Neural cell (in vitro differentiated cells): Measurements from ENCODE around the gene ITGA11. TPM values are rescaled to one million over a fixed set of nuclear protein-coding genes. Genes with fewer than 3 reads are reported as not detected.

Experiments used
- H2AFZ ChIP-seq: fragments of 200-600, 300-800 bp; sonication (generic), shearing (Covaris generic); 2 replicates; pipeline ENCODE4 v1.6.0; 2014; ENCODE audit warnings: low read depth, mild to moderate bottlenecking, antibody characterized with exemption, low read length, moderate library complexity
- H3F3A ChIP-seq: fragments of 200-600 bp; shearing (Covaris generic); 2 replicates; pipeline ENCODE4 v1.6.1; 2016; ENCODE audit warnings: mild to moderate bottlenecking, moderate library complexity, mixed read lengths, antibody characterized with exemption, low read length; ENCODE audit not compliant: insufficient read depth, poor library complexity, severe bottlenecking
- H3K27ac ChIP-seq: fragments of 200-600, 300-800 bp; sonication (generic), shearing (Covaris generic); 2 replicates; pipeline ENCODE4 v1.5.1; 2014; ENCODE audit warnings: mild to moderate bottlenecking, low read length, moderate library complexity
- H3K27me3 ChIP-seq: fragments of 300-800, 200-600 bp; sonication (generic), shearing (Covaris generic); 2 replicates; pipeline ENCODE4 v1.6.0; 2014; ENCODE audit warnings: mild to moderate bottlenecking, low read depth, low read length, moderate library complexity; ENCODE audit not compliant: insufficient read depth
- H3K36me3 ChIP-seq: fragments of 300-800, 200-600 bp; sonication (generic), shearing (Covaris generic); 2 replicates; pipeline ENCODE4 v1.5.1; 2014; ENCODE audit warnings: mild to moderate bottlenecking, antibody characterized with exemption, low read length, moderate library complexity; ENCODE audit not compliant: insufficient read depth
- H3K4me2 ChIP-seq: fragments of 300-800, 200-600 bp; sonication (generic), shearing (Covaris generic); 2 replicates; pipeline ENCODE4 v1.6.0; 2014; ENCODE audit warnings: mild to moderate bottlenecking, low read length
- H3K4me3 ChIP-seq: fragments of 300-800, 200-600 bp; sonication (generic), shearing (Covaris generic); 2 replicates; pipeline ENCODE4 v1.5.1; 2014; ENCODE audit warnings: mild to moderate bottlenecking, low read length, moderate library complexity
- H3K79me2 ChIP-seq: fragments of 200-600 bp; shearing (Covaris generic); replicated peaks from 2 replicates; pipeline ENCODE4 v1.6.0; 2014; ENCODE audit warnings: mild to moderate bottlenecking, low read length, moderate library complexity; ENCODE audit not compliant: insufficient read depth
- H3K9ac ChIP-seq: fragments of 300-800, 200-600 bp; sonication (generic), shearing (Covaris generic); 2 replicates; pipeline ENCODE4 v1.6.1; 2016; ENCODE audit warnings: mild to moderate bottlenecking, low read length, mixed read lengths
- H3K9me2 ChIP-seq: fragments of 200-600 bp; shearing (Covaris generic); 2 replicates; pipeline ENCODE4 v1.6.1; 2016; ENCODE audit warnings: mild to moderate bottlenecking, low read length, mixed read lengths; ENCODE audit not compliant: insufficient read depth
- H3K9me3 ChIP-seq: fragments of 200-600, 300-800 bp; sonication (generic), shearing (Covaris generic); 2 replicates; pipeline ENCODE4 v1.6.1; 2016; ENCODE audit warnings: mild to moderate bottlenecking, mixed run types, low read length, moderate library complexity, mixed read lengths
- H4K20me1 ChIP-seq: fragments of 200-600 bp; shearing (Covaris generic); 2 replicates; pipeline ENCODE4 v1.6.1; 2016; ENCODE audit warnings: mild to moderate bottlenecking, mixed run types; ENCODE audit not compliant: insufficient read depth
- EP300 ChIP-seq: fragments of 450-650 bp; conservative IDR thresholded peaks from 2 replicates; pipeline ENCODE4 v1.6.1; 2014; ENCODE audit warnings: antibody characterized with exemption, mild to moderate bottlenecking, moderate library complexity; ENCODE audit not compliant: poor library complexity, severe bottlenecking
- EZH2 ChIP-seq: fragments of 200-600, 300-800 bp; shearing (Covaris generic), sonication (generic); IDR thresholded peaks from 2 replicates; pipeline ENCODE4 v1.6.1; 2014; ENCODE audit warnings: antibody characterized with exemption, low read length, borderline replicate concordance, mild to moderate bottlenecking; ENCODE audit not compliant: insufficient read depth, poor library complexity, severe bottlenecking
- MXI1 ChIP-seq: fragments of 450-650 bp; conservative IDR thresholded peaks from 2 replicates; pipeline ENCODE4 v1.6.1; 2014; ENCODE audit warnings: antibody characterized with exemption, mild to moderate bottlenecking; ENCODE audit not compliant: poor library complexity, severe bottlenecking
- POLR2AphosphoS5 ChIP-seq: IDR thresholded peaks from 2 replicates; pipeline ENCODE4 v1.6.1; 2012
- RAD21 ChIP-seq: fragments of 450-650 bp; conservative IDR thresholded peaks from 2 replicates; pipeline ENCODE4 v1.6.1; 2014; ENCODE audit warnings: antibody characterized with exemption, mild to moderate bottlenecking, moderate library complexity
- REST ChIP-seq: IDR thresholded peaks from 2 replicates; pipeline ENCODE4 v1.6.1; 2012; ENCODE audit warnings: borderline replicate concordance
- TAF1 ChIP-seq: IDR thresholded peaks from 2 replicates; pipeline ENCODE4 v1.6.1; 2012; ENCODE audit warnings: low read depth
- polyA plus RNA-seq: library from polyadenylated mRNA; depleted of rRNA; stranded (reverse); fragments of >200 nt; gene quantifications from 2 replicates; pipeline ENCODE4 v1.2.3, GENCODE V29; 2014
- TF ChIP-seq, protein P1 (sequence below): fragments of 450-650 bp; IDR thresholded peaks from 2 replicates; pipeline ENCODE4 v1.5.1; 2014; ENCODE audit warnings: antibody characterized with exemption, mild to moderate bottlenecking, moderate library complexity; ENCODE audit not compliant: poor library complexity, severe bottlenecking

ITGA11 gene
- polyA plus RNA-seq, 1 donor from 2014 or later: not detected

DNA sequence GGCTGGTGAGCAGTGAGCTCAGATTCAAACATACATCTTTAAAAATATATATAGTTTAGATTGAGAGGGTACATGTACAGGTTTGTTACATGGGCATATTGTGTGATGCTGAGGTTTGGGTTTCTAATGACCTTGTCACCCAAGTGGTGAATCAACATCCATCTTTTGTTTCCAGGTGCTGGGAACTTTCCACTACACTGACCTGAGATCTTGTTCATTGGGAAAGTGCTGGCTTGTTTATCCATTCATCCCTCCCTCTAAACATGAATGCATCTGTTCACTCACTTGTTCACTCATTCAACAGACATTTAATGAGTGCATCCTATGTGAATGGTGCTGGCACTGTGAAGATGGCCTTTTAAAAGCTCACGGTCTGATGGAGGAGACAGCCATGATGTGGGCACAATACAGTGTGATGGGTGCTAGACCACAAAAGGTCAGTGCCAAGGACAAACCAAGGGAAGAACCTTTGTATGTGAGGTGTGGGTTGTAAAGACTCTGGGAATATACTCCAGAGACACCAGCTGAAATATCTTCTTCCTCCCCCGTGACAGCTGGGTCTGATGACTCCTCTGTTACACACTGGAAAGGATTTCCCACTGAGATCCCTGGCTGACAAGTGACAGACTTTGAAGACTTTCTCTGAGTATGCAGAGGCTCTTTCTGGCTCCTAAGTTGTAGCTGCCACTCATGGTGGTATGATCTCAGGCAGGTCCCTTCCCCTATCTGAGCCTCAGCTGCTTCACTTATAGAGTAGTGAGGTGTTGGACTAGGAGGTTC is 16.2 kb upstream of the ITGA11 start:
- Histone ChIP-seq H3F3A (no peaks in the 10 kb centered on the region), H3K36me3 (no peaks in the 10 kb centered on the region), H3K79me2 (no peaks in the 10 kb centered on the region), H4K20me1 (no peaks in the 10 kb centered on the region), H3K9ac (no peak overlapping the region), H2AFZ (no peak overlapping the region), H3K4me3 (no peak overlapping the region), H3K9me2 (no peaks in the 10 kb centered on the region), H3K4me2 (no peak overlapping the region), H3K9me3 (no peaks in the 10 kb centered on the region), H3K27me3 (no peaks in the 10 kb centered on the region), H3K27ac (no peak overlapping the region)
- TF ChIP-seq EP300: peak; percentile 69
- no peak for TF ChIP-seq TAF1

GRCh38 chr15:68447209-68447608 is 15.2 kb upstream of the ITGA11 start:
- Histone ChIP-seq H3K4me2 (no peak overlapping the region), H3F3A (no peaks in the 10 kb centered on the region), H3K36me3 (no peaks in the 10 kb centered on the region), H3K27ac (no peak overlapping the region), H3K9me3 (no peaks in the 10 kb centered on the region), H4K20me1 (no peaks in the 10 kb centered on the region), H2AFZ (no peak overlapping the region), H3K9ac (no peak overlapping the region), H3K9me2 (no peaks in the 10 kb centered on the region), H3K79me2 (no peaks in the 10 kb centered on the region), H3K27me3 (no peaks in the 10 kb centered on the region), H3K4me3 (no peak overlapping the region)
- TF ChIP-seq EZH2 (no peak), RAD21 (no peak), MXI1 (no peak), POLR2AphosphoS5 (no peak)
- TF ChIP-seq, protein P1, sequence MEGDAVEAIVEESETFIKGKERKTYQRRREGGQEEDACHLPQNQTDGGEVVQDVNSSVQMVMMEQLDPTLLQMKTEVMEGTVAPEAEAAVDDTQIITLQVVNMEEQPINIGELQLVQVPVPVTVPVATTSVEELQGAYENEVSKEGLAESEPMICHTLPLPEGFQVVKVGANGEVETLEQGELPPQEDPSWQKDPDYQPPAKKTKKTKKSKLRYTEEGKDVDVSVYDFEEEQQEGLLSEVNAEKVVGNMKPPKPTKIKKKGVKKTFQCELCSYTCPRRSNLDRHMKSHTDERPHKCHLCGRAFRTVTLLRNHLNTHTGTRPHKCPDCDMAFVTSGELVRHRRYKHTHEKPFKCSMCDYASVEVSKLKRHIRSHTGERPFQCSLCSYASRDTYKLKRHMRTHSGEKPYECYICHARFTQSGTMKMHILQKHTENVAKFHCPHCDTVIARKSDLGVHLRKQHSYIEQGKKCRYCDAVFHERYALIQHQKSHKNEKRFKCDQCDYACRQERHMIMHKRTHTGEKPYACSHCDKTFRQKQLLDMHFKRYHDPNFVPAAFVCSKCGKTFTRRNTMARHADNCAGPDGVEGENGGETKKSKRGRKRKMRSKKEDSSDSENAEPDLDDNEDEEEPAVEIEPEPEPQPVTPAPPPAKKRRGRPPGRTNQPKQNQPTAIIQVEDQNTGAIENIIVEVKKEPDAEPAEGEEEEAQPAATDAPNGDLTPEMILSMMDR: no peak

GRCh38 chr15:68445351-68445750 is 13.4 kb upstream of the ITGA11 start:
- Histone ChIP-seq H4K20me1 (no peaks in the 10 kb centered on the region), H3K9me3 (no peaks in the 10 kb centered on the region), H3K9ac (no peak overlapping the region), H2AFZ (no peak overlapping the region), H3K27me3 (no peaks in the 10 kb centered on the region), H3K27ac (no peak overlapping the region), H3K79me2 (no peaks in the 10 kb centered on the region), H3K9me2 (no peaks in the 10 kb centered on the region), H3F3A (no peaks in the 10 kb centered on the region), H3K4me2 (no peak overlapping the region), H3K4me3 (no peak overlapping the region), H3K36me3 (no peaks in the 10 kb centered on the region)
- TF ChIP-seq EP300: no peak
- TF ChIP-seq RAD21: no peak
- TF ChIP-seq REST: no peak
